PC-9 (cell line): ENCODE results near the gene FAM43A.

Experiments
- CTCF ChIP-seq: fragments of 200-600 bp; sonication (generic); conservative IDR thresholded peaks from 2 replicates; pipeline ENCODE4 v1.6.1; 2017; ENCODE audit warnings: mixed run types, antibody characterized with exemption, mild to moderate bottlenecking, moderate library complexity
- EZH2 ChIP-seq: fragments of 200-600 bp; sonication (generic); IDR thresholded peaks from 2 replicates; pipeline ENCODE4 v1.8.0; 2017; ENCODE audit warnings: antibody characterized with exemption, low read depth

DNA sequence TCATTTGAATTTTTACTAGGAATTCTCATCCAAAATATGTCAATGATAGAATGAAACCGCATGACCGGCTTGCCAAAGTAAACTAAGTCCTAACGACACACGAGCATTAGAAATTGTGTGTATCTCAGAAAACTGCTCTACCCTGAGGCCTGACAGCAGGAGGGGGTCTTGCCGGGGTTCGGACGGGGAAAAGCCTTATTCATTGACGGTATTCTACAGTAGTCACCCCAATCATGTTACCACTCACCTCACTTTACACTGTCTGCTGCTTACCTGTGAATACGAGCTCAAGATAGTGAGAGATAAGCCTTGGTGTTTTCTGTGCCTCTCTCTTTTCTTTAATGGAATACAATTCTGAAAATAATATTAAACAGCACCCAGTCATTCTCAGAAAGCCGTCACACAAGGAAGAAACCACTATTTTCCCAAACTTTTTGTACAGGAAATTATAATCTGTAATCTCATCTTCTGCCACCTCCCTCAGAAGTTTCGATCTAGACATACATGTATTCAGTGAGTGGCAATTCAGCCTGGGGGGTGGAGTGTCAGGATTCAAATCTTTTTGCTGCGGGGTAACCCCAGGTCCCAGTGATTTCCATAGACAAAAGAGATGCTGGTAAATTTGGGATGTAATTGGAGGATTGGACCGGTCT is 492 bp upstream of the FAM43A start:
- TF ChIP-seq CTCF (no peak), EZH2 (no peak)
